Spleen (tissue), 7 donors: ENCODE results near the gene LSAMP.

Experiments
- POLR2A ChIP-seq, 3 donors: fragments of 450-650 bp; IDR thresholded peaks; one replicate each; pipeline ENCODE4 v1.5.1; 2017; ENCODE audit warnings: antibody characterized with exemption in 3 of 3, mild to moderate bottlenecking in 1 of 3
- POLR2AphosphoS5 ChIP-seq, 3 donors: sonication (generic); formaldehyde crosslinking; IDR thresholded peaks; one replicate each; pipeline ENCODE4 v1.5.1; 2017; ENCODE audit warnings: antibody characterized with exemption in 3 of 3
- TF ChIP-seq, protein P1 (sequence below), 11 experiments: fragments of 200-600 bp in 7 of 11; fragments of 450-650 bp in 4 of 11; sonication (generic) in 4 of 11; IDR thresholded peaks in 8 of 11; conservative IDR thresholded peaks in 3 of 11; 1 replicate in 7 of 11; 2 replicates in 4 of 11; pipeline versions ENCODE4 v1.4.0 to v1.8.0; 2016 to 2021; ENCODE audit warnings: antibody characterized with exemption in 11 of 11, inconsistent platforms in 4 of 11, mild to moderate bottlenecking in 1 of 11
- donor health status: DM: no; HTN: no; CAD: no; lungs with moderate emphysema.
- donor health status: DM: no; HTN: no; CAD: no.
- donor health status: DM: no; HTN: no; CAD: no.

- TF ChIP-seq, protein P1, sequence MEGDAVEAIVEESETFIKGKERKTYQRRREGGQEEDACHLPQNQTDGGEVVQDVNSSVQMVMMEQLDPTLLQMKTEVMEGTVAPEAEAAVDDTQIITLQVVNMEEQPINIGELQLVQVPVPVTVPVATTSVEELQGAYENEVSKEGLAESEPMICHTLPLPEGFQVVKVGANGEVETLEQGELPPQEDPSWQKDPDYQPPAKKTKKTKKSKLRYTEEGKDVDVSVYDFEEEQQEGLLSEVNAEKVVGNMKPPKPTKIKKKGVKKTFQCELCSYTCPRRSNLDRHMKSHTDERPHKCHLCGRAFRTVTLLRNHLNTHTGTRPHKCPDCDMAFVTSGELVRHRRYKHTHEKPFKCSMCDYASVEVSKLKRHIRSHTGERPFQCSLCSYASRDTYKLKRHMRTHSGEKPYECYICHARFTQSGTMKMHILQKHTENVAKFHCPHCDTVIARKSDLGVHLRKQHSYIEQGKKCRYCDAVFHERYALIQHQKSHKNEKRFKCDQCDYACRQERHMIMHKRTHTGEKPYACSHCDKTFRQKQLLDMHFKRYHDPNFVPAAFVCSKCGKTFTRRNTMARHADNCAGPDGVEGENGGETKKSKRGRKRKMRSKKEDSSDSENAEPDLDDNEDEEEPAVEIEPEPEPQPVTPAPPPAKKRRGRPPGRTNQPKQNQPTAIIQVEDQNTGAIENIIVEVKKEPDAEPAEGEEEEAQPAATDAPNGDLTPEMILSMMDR (IDR thresholded peaks at IDR 0.05 in 8 of 11, conservative IDR thresholded peaks at IDR 0.05 in 3 of 11): no peak
- TF ChIP-seq POLR2AphosphoS5 (IDR thresholded peaks at IDR 0.05) (no peak), POLR2A (IDR thresholded peaks at IDR 0.05) (no peak)
These were observed 392.3 kb downstream of the LSAMP start for GRCh38 chr3:116053017-116053416.
